GM13976 (cell line): ENCODE data around the gene LMNB1.

ENCODE experiments used
- DNase-seq: peaks from one replicate; pipeline ENCODE4 v3.0.0; 2012; ENCODE audit warnings: low spot score
- in situ Hi-C: fragments of 300-500 bp; cut with MboI; formaldehyde crosslinking; loops from one replicate; pipeline ENCODE4 v1.12.0; 2022; ENCODE audit warnings: low sequenced_read_pairs, mixed read lengths, inconsistent platforms; ENCODE audit not compliant: unreplicated experiment
- TF ChIP-seq, protein P1 (sequence below): IDR thresholded peaks from 2 replicates; pipeline ENCODE4 v1.5.1; 2012; ENCODE audit warnings: borderline replicate concordance, mild to moderate bottlenecking; ENCODE audit not compliant: insufficient read depth; ENCODE audit errors: extremely low read depth, missing control alignments, control extremely low read depth

LMNB1 gene

DNA sequence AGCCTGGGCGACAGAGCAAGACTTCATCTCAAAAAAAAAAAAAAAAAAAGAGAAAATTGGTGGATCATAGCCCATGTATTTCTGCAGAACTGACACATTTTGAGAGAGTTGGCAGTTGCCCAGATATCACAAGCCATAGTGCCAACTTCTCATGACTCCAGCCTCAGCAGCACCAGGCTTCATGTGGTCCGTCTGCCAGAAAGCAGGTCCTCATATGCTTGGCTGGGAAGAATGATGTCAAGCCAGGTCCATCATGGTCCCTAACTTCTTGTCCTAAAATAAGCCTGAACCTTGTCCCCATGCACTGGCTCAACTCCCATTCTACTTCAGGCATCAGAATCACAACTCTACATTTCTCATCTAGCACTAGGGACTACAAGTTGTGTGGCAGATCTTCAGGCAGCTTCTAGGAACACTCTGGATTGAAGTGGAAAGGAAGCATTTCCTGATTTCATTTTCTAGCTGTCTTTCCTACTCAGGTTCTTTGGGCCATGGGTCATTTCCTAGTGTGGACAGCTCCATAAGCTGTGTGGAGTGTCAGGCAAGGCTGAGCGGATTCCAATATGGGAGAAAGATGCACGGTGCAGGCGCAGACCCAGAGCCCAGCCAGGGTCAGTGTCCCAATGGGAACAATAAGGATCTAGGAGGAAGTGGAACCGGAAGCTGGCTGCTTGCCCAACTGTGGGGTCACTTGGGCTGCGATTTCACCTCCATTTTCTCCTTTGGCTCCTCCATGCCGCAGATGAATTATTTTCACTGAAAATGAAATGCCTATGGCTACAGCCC is 90.1 kb downstream of the LMNB1 start:
- in situ Hi-C loops = no loop called here
- TF ChIP-seq, protein P1, sequence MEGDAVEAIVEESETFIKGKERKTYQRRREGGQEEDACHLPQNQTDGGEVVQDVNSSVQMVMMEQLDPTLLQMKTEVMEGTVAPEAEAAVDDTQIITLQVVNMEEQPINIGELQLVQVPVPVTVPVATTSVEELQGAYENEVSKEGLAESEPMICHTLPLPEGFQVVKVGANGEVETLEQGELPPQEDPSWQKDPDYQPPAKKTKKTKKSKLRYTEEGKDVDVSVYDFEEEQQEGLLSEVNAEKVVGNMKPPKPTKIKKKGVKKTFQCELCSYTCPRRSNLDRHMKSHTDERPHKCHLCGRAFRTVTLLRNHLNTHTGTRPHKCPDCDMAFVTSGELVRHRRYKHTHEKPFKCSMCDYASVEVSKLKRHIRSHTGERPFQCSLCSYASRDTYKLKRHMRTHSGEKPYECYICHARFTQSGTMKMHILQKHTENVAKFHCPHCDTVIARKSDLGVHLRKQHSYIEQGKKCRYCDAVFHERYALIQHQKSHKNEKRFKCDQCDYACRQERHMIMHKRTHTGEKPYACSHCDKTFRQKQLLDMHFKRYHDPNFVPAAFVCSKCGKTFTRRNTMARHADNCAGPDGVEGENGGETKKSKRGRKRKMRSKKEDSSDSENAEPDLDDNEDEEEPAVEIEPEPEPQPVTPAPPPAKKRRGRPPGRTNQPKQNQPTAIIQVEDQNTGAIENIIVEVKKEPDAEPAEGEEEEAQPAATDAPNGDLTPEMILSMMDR = no peak
- DNase-seq = no peak

GRCh38 chr5:126868338-126869004 is 91.5 kb downstream of the LMNB1 start:
- in situ Hi-C loops = no loop called here
- TF ChIP-seq, protein P1 = no peak
- no peak for DNase-seq

DNA sequence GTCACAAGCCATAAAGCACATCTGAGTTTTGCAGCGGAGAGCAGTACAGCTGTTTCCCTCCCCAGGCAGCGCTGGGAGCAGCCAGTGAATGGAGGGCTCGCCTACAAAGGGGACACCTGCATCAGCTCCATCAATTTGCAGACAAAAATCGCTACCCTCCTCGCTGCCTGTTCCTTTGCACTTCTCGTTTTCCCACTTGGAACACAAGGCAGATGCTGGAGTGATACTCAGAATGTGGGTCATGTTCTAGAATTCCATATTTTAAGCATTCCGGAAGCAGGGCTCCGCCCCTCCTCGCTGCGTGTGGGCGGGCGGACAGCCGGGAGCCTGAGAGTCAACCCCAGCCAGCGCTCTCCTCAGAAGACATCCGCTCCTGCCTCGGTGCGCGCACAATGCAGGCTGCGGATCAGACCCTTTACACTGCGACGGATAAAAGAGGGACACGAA is 92.1 kb downstream of the LMNB1 start:
- in situ Hi-C loops = no loop called here
- DNase-seq = peak; percentile 61
- TF ChIP-seq, protein P1 = no peak

DNA sequence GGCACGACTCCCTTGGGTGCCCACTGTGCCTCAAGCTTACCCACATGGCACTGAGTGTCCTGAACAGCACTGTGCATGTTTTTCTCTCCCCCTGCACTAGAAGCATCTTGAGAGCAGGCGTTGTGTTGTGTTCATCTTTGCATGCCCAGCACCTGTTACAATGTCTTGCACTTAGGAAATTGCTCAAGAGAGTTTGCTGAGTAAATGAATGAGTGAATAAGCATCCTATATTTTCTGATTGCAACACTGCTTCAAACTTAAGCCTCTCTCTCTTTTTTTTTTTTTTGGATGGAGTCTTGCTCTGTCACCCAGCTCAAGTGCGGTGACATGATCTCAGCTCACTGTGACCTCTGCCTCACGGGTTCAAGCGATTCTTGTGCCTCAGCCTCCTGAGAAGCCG is 94.5 kb downstream of the LMNB1 start:
- in situ Hi-C loops = no loop called here
- no peak for DNase-seq
- TF ChIP-seq, protein P1 = no peak

DNA sequence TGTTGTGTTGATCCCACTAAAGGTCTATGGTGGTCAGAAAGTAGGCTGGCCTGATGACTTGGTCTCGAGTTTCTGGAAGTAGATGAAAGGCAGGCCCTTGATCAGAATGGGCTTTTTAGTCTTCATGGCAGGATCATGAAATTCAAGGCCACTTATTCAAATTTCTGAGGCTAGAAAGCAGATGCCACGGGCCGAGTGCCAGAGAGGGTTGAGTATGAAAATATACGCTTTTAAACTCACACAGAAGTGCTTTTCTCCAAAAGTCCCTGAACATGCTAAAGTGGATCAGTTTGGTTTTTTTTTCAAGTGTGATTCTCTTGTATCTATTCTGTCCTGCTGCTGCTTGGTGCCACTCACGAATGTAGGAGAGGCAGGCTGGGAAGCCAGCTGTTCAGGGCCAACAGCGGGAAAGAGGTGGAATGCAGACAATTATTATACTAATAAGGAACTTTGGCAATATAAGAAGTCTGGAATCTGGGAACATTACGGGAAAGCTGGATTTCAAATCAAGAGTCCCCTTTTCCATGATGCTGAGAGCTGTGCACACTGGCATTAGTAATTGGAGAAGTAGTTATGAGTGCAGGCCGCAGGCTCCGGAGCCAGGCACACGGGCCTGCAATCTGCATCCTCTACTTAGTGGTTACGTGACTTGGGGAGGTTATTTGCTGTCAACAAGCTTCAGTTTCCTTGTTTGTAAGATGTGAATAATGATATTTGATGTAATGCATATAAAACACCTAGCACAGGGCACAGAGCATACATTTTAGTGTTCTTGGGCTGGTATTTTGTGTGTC is 95.8 kb downstream of the LMNB1 start:
- DNase-seq = no peak
- in situ Hi-C loops = no loop called here
- TF ChIP-seq, protein P1 = no peak

DNA sequence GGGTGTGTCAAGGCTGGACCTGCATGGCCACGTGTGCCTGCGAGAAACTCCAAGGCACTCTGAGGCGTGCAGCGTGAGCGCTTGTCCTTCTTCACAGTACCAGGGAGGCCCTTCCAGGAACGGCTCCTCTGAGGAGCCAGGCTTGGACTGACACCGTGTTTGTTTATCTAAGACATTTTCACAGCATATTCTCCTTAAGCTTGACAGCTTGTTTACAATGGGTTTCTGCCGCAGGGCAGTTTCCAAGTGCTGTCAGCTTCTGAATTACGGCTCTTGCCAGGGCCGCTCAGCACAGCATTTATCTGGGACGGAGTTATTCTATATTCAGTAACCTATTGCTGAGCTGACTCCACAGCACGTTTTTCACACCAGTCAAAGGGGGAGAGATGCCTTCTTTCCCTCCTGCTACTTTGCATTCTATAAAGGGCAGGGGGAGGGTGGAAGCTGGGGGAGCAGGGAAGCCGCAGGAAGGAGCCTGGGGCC is 98.4 kb downstream of the LMNB1 start:
- in situ Hi-C loops = no loop called here
- DNase-seq = no peak
- TF ChIP-seq, protein P1 = no peak
